Measurements from ENCODE around the gene TXNDC11. TPM values are rescaled to one million over a fixed set of nuclear protein-coding genes. Genes with fewer than 3 reads are reported as not detected.

The TXNDC11 gene
- total and polyA plus RNA-seq, 9 of the 15 experiments (the other 6 are each of a cell fraction or from before 2014, with no cell fraction given) = 0.66 to 32.6 (median 26.2) TPM

DNA sequence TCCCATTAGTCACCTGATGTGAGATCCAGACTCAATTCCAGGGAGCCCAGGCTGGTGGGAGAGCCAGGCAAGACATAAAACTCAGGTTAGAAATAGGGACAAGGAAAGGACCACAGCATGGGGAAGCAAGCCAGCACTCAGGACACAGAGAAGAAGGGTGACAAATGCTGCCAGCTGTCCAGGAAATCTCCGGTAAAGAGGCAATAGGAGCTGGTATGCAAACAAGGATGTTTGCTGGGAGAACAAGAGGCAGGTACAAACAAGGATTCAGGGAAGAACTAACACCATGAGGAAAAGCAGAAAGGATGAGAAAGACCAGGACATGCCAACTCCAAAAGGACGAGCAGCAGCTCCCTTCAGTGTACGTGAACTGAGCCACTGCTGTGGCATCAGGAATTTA lies 10.2 kb upstream of the TXNDC11 start:
- H4K20me1 ChIP-seq (replicated peaks; ENCODE audit: control insufficient read depth, insufficient read depth, low read length) = peaks cover 4% of the 10 kb centered on the region; the same call in 1 of the 2 replicates
- no peak overlapping the region for H2AFZ ChIP-seq (ENCODE audit: low read depth, low read length)
- FAIRE-seq = no peak
- intact Hi-C loops (cut with micrococcal nuclease) = no loop called here
- H3K4me1 ChIP-seq (replicated peaks in 1 of 2; ENCODE audit: control insufficient read depth in 2 of 2, insufficient read depth in 2 of 2, low read length in 2 of 2) = no peaks in the 10 kb centered on the region
- ChIA-PET POLR2A (no interaction called here), CTCF (ENCODE audit: low intra/inter-chr PET ratio) (no interaction called here)
- DNase-seq (ENCODE audit: extremely low read depth in 1 of 4, low spot score in 3 of 4) = no peak
- H3K9ac ChIP-seq (ENCODE audit: insufficient read depth in 1 of 2, low read depth in 2 of 2, low read length in 2 of 2) = no peak overlapping the region
- H3K27ac ChIP-seq (ENCODE audit: extremely low read depth, low read depth, low read length) = no peak overlapping the region
- no peak for ATAC-seq
- 93% methylated on average over 3 of the region's 3 CpGs for WGBS (ENCODE audit: insufficient coverage, low coverage, missing lambda C conversion rate)
- H3K4me2 ChIP-seq (ENCODE audit: insufficient read depth, low read length) = no peak overlapping the region
- BruUV-seq (replicated peaks) = no TSS peak
- no peaks in the 10 kb centered on the region for H3K9me3 ChIP-seq (replicated peaks; ENCODE audit: control insufficient read depth, insufficient read depth, low read depth, low read length)
- no peak overlapping the region for H3K4me3 ChIP-seq
- no peaks in the 10 kb centered on the region for H3K79me2 ChIP-seq (ENCODE audit: control insufficient read depth, insufficient read depth, low read length)
- no peaks in the 10 kb centered on the region for H3K27me3 ChIP-seq (ENCODE audit: control insufficient read depth in 2 of 2, insufficient read depth in 2 of 2, low read length in 2 of 2)
- no peaks in the 10 kb centered on the region for H3K9me1 ChIP-seq (ENCODE audit: control insufficient read depth, insufficient read depth, low read length)
- peaks cover 79% of the 10 kb centered on the region for H3K36me3 ChIP-seq (ENCODE audit: control insufficient read depth, insufficient read depth, low read length)
- in situ Hi-C loops (cut with MboI) = no loop called here
- TF ChIP-seq, protein P1, sequence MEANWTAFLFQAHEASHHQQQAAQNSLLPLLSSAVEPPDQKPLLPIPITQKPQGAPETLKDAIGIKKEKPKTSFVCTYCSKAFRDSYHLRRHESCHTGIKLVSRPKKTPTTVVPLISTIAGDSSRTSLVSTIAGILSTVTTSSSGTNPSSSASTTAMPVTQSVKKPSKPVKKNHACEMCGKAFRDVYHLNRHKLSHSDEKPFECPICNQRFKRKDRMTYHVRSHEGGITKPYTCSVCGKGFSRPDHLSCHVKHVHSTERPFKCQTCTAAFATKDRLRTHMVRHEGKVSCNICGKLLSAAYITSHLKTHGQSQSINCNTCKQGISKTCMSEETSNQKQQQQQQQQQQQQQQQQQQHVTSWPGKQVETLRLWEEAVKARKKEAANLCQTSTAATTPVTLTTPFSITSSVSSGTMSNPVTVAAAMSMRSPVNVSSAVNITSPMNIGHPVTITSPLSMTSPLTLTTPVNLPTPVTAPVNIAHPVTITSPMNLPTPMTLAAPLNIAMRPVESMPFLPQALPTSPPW (CRISPR knock-in tag; IDR thresholded peaks at IDR 0.05) = no peak
- TF ChIP-seq TCF7 (IDR thresholded peaks at IDR 0.05; ENCODE audit: borderline replicate concordance) = no peak
- no peak for TF ChIP-seq MCM7 (IDR thresholded peaks at IDR 0.05)
- TF ChIP-seq HNRNPUL1 (IDR thresholded peaks at IDR 0.05; ENCODE audit: low read length) = no peak
- TF ChIP-seq, protein P2, sequence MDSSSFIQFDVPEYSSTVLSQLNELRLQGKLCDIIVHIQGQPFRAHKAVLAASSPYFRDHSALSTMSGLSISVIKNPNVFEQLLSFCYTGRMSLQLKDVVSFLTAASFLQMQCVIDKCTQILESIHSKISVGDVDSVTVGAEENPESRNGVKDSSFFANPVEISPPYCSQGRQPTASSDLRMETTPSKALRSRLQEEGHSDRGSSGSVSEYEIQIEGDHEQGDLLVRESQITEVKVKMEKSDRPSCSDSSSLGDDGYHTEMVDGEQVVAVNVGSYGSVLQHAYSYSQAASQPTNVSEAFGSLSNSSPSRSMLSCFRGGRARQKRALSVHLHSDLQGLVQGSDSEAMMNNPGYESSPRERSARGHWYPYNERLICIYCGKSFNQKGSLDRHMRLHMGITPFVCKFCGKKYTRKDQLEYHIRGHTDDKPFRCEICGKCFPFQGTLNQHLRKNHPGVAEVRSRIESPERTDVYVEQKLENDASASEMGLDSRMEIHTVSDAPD (CRISPR knock-in tag; IDR thresholded peaks at IDR 0.05) = no peak
- TF ChIP-seq ZSCAN32 (CRISPR knock-in tag; IDR thresholded peaks at IDR 0.05) = no peak
- no peak for TF ChIP-seq TAF9B (IDR thresholded peaks at IDR 0.05; ENCODE audit: partially characterized antibody)
- TF ChIP-seq NCOA1 (IDR thresholded peaks at IDR 0.05; ENCODE audit: low read depth) = no peak
- no peak for TF ChIP-seq NFATC3 (IDR thresholded peaks at IDR 0.05)
- TF ChIP-seq, protein P3, sequence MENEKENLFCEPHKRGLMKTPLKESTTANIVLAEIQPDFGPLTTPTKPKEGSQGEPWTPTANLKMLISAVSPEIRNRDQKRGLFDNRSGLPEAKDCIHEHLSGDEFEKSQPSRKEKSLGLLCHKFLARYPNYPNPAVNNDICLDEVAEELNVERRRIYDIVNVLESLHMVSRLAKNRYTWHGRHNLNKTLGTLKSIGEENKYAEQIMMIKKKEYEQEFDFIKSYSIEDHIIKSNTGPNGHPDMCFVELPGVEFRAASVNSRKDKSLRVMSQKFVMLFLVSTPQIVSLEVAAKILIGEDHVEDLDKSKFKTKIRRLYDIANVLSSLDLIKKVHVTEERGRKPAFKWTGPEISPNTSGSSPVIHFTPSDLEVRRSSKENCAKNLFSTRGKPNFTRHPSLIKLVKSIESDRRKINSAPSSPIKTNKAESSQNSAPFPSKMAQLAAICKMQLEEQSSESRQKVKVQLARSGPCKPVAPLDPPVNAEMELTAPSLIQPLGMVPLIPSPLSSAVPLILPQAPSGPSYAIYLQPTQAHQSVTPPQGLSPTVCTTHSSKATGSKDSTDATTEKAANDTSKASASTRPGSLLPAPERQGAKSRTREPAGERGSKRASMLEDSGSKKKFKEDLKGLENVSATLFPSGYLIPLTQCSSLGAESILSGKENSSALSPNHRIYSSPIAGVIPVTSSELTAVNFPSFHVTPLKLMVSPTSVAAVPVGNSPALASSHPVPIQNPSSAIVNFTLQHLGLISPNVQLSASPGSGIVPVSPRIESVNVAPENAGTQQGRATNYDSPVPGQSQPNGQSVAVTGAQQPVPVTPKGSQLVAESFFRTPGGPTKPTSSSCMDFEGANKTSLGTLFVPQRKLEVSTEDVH (IDR thresholded peaks at IDR 0.05; ENCODE audit: low read depth, partially characterized antibody) = no peak
- TF ChIP-seq ZNF282 (CRISPR knock-in tag; IDR thresholded peaks at IDR 0.05) = no peak
- no peak for TF ChIP-seq ZNF197 (CRISPR knock-in tag; IDR thresholded peaks at IDR 0.05; ENCODE audit: low read depth)
- no peak for TF ChIP-seq KDM5B (IDR thresholded peaks at IDR 0.05; ENCODE audit: insufficient replicate concordance, low read depth, low read length)
- TF ChIP-seq, protein P4, sequence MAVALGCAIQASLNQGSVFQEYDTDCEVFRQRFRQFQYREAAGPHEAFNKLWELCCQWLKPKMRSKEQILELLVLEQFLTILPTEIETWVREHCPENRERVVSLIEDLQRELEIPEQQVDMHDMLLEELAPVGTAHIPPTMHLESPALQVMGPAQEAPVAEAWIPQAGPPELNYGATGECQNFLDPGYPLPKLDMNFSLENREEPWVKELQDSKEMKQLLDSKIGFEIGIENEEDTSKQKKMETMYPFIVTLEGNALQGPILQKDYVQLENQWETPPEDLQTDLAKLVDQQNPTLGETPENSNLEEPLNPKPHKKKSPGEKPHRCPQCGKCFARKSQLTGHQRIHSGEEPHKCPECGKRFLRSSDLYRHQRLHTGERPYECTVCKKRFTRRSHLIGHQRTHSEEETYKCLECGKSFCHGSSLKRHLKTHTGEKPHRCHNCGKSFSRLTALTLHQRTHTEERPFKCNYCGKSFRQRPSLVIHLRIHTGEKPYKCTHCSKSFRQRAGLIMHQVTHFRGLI (CRISPR knock-in tag; IDR thresholded peaks at IDR 0.05) = no peak
- no peak for TF ChIP-seq RBM14 (IDR thresholded peaks at IDR 0.05; ENCODE audit: borderline replicate concordance, insufficient read depth, low read depth, low read length)
- TF ChIP-seq ETV5 (CRISPR knock-in tag; IDR thresholded peaks at IDR 0.05; ENCODE audit: low read depth) = no peak
- no peak for TF ChIP-seq GATA2 (CRISPR knock-in tag; IDR thresholded peaks at IDR 0.05)
- TF ChIP-seq SNIP1 (IDR thresholded peaks at IDR 0.05; ENCODE audit: low read depth) = no peak
